C1 segment of cervical spinal cord (tissue), 14 donors: ENCODE results near the gene CR1.
"Not testable (repeated sequence)": the region's sequence is repeated elsewhere in the genome, so short reads cannot be mapped to it uniquely, and the experiment has no call there.

ENCODE experiments used
- DNase-seq, 14 donors: peaks; one replicate each; lab custom pipeline; 2025; lab: John Stamatoyannopoulos, UW

The CR1 gene

DNA sequence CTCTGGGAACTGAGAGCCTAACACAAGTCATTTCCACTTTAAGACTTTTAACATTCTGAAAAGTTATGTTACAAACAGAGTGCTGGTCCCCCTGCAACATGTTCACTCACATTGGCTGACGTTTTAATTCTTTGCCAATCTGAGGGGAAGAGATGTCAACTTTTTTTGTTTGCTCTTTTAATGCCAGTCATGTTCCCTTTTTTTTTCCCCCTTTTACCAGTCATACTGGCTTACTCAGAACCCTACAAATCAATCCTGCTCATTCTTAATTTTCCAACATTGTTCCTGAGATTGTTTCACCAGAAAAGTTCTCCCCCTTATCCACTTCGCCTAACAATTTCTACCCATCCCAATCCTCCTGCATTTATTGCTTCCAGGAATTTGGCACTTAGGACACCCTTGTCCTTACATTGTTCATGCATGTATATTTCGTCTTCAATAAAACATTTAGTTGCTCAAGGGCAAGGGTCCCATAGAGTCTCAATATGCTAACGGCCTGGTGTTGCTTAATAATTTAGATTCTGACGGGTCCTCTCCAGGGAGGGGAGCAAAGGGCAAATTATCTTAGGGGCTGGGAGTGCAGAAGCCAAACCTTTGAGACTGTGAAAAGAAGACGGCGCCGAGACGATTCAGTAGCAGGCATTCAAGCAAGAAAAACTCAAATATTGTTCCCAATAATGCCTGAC is 148.4 kb downstream of the CR1 start:
- DNase-seq, result no peak

DNA sequence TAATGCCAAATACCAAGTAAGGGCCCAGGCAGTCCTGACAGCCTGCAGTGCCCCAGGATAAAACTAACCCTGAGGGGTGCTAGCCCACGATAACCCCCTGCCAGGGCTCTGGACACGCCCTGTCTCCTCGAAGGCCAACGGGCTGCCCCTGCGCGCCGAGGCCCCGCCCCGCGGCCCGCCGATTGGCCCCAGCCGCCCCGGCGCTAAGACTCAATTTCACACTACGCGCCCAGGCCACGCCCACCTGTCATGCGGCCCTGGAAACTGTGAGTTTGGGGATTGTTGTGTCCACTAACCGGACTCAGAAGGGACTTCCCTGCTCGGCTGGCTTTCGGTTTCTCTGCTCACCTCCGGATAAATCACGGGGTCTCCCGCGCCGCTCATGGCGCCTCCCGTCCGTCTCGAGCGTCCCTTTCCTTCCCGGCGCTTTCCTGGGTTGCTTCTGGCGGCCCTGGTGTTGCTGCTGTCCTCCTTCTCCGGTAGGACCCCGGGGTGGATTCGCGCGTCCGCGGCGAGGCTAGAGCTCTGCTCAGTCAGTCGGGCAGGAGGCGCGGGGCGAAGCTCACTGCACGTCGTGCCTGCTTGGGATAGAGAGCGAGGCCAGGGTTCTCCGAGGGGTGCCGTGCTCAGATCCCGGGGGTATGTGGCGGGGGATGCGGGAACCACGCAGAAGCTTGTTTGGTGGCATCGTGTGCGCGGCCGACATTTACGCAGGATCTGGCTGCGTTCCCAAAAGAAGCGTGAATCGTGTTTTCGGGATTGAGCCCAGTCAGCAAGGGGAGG is 149.1 kb downstream of the CR1 start, which contains the start of gene CR1L:
TSS of gene CR1L (plus strand) at position 282 of the 783 bp plus-strand sequence. CDS start at position 383, 101 bp downstream.
- peak in 12 of 14 donors; percentile 10 to 74 (median 40) for DNase-seq

DNA sequence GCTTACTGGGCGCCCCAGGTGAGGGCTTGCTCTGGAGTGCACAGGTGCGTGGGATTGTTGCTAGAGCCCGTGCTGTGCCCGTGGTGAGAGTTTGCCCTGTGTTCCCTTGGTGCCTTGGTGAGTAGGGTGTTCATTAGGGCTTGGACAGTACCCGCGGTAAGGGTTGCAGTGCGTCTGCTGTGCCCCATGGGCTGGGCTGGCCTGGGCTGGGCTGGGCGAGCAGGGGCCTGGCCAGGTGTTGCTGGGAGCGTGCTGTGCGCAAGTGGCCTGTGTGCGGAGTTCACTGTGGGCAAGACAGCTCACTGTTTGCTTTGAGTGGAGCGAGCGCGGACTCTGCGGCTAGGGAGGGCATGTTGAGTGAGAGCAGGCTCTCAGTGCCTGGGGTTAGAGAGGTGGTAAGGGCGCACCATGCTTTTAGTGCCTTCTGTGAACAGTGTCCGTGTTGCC is 149.7 kb downstream of the CR1 start:
- no peak for DNase-seq

DNA sequence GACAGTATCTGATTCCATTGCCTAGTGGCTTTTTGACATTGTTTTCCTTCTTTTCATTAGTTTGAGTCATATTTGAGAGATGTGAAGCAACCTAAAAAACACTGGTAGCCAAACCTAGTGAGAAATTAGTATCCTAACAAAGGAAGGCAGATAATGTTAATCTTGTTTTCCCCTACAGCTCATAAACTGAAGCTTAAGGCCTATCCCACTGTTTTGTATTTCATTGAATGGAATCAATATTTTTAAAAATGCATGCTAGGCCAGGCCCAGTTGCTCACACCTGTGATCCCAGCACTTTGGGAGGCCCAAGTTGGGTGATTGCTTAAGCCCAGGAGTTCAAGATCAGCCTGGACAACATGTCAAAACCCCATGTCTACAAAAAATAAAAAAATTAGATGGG is 150.2 kb downstream of the CR1 start:
- DNase-seq, result no peak

DNA sequence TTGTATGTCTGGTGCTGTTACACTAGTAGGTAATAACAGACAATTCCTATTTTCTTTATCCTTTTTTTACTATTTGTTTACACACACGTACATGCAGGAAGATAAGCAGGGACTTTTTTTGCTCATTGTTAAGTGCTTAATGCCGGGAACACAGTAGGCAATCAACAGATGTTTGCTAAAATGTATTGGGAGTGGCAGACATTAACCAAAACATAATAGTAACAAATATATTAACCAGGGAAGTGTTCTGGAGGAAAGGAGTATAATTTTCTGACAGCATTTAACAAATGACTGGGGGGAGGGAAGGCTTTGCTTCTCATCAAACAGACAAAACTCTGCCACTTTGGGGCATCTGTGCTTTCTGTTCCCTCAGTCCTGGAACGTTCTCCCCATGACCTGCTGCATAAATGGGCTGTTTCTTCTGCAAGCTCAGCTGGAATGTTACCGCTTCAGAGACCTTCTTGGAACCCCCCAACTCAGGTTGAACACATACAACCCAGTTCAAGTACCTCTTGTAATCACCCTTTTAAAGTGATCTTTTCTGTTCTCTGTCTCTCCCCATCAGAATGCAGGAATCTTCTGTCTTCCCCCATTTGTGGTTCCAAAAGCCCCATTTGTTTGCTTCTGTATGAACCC is 151.1 kb downstream of the CR1 start:
- DNase-seq, result no peak

DNA sequence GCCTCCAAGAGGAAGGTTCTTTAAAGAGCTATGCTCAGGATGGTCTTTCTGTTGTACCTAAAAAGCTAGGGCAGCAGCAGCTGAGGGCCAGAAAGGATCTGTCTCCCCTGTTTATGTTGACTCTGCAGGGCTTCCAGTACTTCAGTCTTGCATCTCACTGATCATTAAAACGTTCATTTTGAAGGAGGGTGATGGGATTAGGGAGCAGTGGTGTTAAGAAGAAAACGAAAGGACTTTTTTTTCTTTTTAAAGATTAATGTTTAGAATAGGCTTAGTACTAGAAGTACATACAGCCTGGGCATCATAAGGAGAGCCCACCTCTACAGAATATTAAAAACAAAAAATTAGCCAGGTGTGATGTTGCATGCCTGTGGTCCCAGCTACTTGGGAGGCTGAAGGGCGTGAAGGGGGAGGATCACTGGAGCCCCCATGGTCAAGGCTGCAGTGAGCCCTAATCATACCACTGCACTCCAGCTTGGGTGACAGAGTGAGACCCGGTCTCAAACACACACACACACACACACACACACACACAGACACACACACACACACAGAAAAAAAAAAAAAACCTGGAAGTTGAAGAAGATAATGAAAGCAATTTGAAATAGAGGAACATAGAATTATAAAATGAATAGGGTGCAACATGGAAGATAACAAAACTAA is 151.8 kb downstream of the CR1 start:
- DNase-seq, result no peak

DNA sequence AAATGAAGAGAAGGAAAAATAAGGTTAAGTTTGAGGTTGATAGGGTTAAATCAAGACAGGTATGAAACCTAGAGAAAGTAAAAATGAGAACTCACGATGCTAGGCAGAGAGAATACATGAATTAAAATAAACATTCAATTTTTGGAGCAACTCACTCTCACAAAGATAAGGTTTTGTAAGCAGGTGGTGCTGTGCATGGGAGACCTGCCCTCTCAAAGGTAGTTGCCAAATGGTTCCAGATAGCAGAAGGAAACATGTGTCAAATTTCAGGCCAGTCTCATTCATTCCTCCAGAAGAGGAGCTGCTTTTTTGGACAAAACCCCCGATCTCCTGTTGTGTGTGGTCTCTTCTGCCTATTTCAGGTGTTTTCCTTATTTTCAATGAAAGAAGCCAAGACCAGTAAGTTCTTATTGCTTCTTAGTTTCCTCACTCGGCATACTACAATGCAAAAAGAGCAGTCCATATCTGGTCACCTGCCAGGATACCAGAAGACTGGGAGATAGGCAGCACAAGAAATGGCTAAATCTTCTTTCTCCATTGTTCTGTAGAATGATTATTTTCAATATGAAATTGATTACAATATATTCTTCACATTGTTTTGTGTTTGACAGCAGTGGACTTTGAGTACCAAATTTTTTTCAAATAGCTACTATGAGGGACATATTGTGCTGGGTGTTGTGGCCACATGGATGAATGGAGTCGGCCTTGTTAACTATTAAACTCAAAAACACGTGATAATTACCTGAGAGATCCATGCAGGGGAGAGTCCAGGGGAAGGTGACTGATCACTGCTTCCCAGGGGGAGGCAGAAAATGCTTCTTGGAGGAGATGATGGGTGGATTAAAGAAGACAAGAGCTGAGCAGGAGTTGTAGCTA is 152.6 kb downstream of the CR1 start:
- DNase-seq, result no peak

DNA sequence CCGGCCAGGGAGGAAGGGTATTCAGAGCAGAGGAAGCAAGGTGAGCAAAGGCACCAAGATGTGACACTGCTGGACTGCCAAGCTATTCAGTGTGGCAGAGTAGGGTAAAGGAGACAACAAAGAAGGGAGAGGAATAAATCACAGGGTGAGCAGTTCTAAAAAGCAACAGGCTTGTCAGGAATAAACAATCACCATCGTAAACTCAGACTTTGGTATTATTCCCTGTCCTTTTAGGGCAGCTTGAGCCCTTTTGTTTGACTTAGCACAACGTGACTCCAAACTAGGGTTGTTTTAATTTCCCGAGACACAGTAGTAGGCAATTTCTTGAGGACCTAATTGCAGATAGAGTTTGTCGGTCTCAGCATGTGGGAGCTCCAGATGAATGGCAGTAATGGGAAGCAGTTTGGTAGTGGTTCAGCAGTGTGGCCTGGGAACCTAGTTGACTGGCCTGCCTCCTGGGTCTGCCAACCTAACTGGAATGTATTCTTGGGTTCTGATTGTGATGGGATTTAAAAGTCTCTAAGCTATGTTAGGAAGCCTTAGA is 153.3 kb downstream of the CR1 start:
- DNase-seq, result no peak

DNA sequence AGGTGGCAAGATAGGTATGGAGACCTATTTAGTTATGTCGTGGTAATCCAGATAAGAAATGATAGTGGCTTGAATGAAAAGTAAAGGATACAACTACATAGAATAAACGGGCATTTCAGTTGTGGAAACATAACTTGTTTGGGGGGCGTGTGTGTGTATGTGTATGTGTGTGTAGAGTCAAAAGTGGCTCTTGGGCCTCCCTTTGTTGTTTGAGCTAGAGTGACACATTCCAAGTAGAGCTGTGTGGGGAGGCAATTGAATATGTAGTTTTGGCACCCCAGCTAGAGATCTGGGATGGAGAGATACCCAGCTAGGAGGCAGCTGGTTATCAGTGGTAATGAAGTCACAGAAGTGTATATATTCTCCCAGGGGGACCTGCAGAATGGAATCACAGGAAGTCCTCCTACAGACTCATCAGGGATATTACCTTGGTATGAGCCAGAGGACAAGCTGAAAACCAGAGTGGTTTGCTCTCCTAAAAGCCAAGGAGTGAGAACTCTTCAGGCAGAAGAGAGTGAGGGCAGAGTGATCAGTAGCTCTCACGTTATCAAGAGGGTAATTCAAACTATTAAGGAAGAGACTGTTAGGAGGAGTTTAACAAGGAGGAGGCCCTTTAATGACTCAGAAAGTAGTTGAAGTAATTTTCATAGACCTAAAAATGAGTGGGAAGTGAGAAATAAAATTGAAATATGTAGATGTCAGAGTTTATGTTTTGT is 154.1 kb downstream of the CR1 start:
- DNase-seq, result no peak

DNA sequence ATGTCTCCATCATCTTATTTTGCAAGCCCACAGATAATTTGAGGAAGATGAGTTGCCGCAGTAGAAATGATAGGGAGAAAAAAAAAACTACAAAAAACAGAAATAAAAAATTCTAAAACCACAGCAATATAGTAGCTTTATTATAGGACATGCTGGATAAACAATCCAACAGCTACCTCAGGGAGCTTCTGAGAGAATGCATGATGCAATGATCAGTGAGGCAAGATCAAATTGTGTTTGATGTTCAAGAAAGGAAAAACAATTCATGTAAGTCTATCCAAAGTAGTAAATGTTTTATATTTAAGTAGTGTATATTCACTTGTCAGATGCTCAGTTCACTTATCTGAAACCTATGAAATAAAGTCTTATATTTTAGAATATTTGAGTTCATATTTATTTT is 155.6 kb downstream of the CR1 start:
- DNase-seq, result no peak

DNA sequence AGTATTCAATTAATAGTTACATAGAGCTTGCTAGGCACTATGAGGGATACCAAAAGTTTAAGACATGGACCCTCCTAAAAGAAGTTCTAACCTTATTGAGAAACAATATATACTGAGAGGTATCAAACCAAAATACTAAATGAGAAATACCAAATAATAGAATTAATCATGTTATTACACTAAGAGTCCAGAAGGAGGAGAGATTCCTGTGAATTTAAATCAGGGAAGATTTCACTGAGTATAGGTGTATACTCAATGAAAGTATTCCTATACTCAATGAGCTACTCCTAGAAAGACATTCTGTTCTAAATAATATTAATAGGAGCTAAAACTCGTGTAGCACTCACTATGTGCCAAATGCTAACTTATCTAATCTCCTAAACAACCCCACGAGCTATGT is 158.4 kb downstream of the CR1 start:
- DNase-seq, result no peak

DNA sequence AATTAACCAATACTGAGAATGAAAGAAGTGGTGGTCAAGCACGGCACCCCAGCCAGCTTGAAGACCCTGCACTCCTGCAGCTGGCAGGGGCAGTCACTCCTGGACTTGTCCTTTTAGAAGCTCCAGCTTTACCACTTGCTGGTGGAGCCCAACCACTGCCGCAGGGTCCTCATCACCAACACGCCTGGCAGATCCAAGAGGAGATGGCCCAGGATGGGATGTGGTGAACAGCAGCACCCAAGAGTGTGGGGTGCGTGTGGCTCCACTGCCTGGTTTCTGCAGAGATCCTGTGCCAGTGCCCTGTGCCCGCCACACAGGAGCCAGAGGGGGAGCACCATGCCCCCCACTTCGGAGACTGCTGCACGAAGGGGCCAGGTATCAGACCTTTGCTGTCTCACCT is 162.5 kb downstream of the CR1 start:
- no peak for DNase-seq

DNA sequence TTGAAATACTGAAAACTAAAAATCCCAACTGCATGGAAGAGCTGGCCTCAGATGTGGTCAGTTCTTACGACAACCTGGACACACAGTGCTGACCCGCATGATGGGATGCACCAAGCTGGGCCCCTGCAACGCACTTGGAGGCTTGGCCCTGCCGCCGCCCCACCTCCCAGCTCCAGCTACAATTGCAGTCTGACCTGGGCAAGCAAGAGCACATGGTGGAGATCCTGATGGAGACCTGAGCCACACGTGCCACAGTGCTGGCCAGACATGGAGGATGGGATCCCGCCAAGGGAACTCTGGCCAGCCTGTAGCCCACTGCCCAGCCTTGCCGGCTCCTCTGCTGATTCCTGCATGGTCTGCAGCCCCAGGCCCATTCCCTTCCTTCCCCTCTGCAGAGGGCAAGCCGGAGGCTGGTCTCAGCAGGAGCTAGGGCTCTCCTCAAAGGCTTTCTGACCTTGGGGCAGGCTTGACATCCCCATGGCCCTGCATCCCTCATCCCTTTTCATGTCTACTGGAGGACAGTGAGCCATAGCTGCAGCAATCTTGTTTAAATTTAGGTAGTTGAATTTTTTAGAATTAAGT is 163.0 kb downstream of the CR1 start:
- DNase-seq, result no peak

DNA sequence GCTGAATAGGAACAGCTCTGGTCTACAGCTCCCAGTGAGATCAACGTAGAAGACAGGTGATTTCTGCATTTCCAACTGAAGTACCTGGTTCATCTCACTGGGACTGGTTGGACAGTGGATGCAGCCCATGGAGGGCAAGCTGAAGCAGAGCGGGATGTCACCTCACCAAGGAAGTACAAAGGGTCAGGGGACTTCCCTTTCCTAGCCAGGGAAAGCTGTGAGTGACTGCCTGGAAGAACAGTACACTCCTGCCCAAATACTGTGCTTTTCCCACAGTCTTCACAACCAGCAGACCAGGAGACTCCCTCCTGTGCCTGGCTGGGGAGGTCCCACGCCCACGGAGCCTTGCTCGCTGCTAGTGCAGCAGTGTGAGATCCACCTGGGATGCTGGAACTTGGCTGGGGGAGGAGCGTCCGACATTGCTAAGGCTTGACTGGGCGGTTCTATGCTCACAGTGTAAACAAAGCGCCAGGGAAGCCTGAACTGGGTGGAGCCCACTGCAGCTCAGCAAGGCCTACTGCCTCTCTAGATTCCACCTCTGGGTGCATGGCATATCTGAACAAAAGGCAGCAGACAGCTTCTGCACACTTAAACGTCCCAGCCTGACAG is 163.7 kb downstream of the CR1 start:
- DNase-seq, result no peak

DNA sequence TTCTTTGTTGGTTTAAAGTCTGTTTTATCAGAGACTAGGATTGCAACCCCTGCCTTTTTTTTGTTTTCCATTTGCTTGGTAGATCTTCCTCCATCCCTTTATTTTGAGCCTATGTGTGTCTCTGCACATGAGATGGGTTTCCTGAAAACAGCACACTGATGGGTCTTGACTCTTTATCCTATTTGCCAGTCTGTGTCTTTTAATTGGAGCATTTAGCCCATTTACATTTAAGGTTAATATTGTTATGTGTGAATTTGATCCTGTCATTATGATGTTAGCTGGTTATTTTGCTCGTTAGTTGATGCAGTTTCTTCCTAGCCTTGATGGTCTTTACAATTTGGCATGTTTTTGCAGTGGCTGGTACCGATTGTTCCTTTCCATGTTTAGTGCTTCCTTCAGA is 165.5 kb downstream of the CR1 start:
- not testable (repeated sequence) for DNase-seq

DNA sequence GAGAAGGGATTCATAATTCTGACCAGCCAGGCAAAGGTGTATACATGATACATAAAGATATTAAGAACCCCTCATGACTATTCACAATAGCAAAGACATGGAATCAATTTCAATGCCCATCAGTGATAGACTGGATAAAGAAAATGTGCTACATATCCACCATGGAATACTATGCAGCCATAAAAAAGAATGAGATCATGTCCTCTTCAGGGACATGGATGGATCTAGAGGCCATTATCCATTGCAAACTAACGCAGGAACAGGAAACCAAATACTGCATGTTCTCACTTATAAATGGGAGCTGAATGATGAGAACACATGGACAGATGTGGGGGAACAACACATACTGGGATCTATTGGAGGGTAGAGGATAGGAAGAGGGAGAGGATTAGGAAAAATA is 170.4 kb downstream of the CR1 start:
- no peak for DNase-seq

DNA sequence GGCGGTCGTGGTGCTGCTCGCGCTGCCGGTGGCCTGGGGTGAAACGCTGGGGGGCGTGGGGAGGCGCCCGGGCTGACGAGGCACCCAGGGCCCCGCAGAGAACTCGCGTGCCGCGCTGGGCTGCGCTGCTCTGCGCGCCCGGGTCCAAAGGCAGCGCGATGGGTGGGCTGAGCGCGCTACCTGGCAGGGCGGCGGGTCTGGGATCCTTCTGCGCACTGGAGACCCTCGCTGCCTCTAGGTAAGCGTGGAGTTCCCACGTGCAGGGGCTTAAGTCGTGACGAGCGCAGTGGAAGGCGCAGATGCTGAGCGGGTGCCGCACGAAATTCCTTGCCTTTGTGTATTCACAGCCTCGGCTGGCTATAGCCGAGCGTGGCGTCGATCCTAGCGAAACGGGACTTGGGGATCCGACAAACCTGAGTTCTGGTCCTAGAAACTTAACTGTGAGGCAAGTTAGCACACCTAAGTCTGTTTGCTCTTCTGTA is 173.6 kb downstream of the CR1 start:
- no peak for DNase-seq

DNA sequence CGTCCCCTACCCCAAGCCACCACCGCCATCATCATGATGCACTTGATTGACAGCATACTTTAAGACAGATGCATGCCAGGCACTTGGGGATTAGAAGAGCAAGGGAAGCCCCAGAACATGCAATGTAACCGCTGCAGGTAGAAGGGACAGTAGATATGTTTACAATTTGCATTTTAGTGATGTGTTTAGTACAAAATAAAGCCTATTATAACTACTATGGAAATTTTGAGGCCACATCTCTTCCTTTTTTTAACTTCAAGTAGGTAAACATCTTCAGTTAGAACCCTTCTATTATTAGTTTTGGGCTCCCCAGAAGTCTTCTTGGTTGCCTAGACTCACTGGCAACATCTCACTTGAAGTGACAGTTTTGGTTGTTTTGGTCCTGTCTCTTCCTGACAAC is 174.2 kb downstream of the CR1 start:
- DNase-seq, result no peak

DNA sequence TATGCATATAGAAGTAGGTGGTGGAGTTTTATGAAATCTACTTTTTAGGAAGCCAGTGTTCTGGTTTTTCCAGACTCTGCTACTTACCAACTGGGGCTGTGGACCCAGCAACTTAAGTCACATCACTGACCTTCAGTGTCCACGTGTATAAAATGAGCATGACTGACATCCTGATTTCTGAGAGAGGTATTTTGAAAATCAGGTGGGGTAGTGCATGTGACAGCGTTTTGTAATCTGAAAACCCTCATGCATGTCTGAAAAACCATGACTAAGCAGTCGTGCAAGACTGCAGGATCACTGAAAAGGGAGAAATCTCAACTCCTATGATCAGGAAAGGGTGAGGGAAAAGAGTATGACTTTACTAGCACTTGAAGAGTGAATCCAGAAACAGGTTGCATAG is 175.0 kb downstream of the CR1 start:
- no peak for DNase-seq
